Adipocyte (in vitro differentiated cells): Measurements from ENCODE around the gene CCDC34.

Experiments
- DNase-seq: peaks from one replicate; pipeline ENCODE4 v3.0.0-alpha.2; 2015; ENCODE audit warnings: low read depth
- H3K27me3 ChIP-seq: replicated peaks from 2 replicates; pipeline ENCODE4 v1.7.0; 2013; ENCODE audit warnings: mild to moderate bottlenecking, low read length, moderate library complexity; ENCODE audit not compliant: control insufficient read depth, insufficient read depth
- H3K36me3 ChIP-seq: 2 replicates; pipeline ENCODE4 v1.7.0; 2013; ENCODE audit warnings: low read length, mild to moderate bottlenecking, moderate library complexity; ENCODE audit not compliant: control insufficient read depth, insufficient read depth, severe bottlenecking
- H3K4me1 ChIP-seq: 2 replicates; pipeline ENCODE4 v1.7.0; 2013; ENCODE audit warnings: mild to moderate bottlenecking, low read length, moderate library complexity; ENCODE audit not compliant: control insufficient read depth, insufficient read depth
- H3K4me3 ChIP-seq: 2 replicates; pipeline ENCODE4 v1.7.0; 2013; ENCODE audit warnings: mild to moderate bottlenecking, low read length, moderate library complexity
- H3K9ac ChIP-seq: 2 replicates; pipeline ENCODE4 v1.7.0; 2013; ENCODE audit warnings: mild to moderate bottlenecking, low read length, moderate library complexity
- H3K9me3 ChIP-seq: 2 replicates; pipeline ENCODE4 v1.7.0; 2013; ENCODE audit warnings: mild to moderate bottlenecking, low read length, moderate library complexity; ENCODE audit not compliant: control insufficient read depth

Gene CCDC34

GRCh38 chr11:27362749-27363575 is at the start of gene CCDC34:
Gene CCDC34, minus strand, starts transcription at chr11:27363215. Its CDS starts 21 bp downstream, at chr11:27363194.
- H3K9me3 ChIP-seq: no peaks in the 10 kb centered on the region
- H3K27me3 ChIP-seq: no peaks in the 10 kb centered on the region
- peak within 1 kb of the TSS; percentile 82 for H3K9ac ChIP-seq
- peaks cover 5% of the 10 kb centered on the region for H3K36me3 ChIP-seq
- H3K4me3 ChIP-seq: peak within 1 kb of the TSS; percentile 93
- DNase-seq: peak; percentile 98
- H3K4me1 ChIP-seq: peaks cover 15% of the 10 kb centered on the region

GRCh38 chr11:27412192-27412691 is 49.2 kb upstream of the CCDC34 start:
- Histone ChIP-seq H3K4me3 (no peak overlapping the region), H3K36me3 (no peaks in the 10 kb centered on the region), H3K27me3 (no peaks in the 10 kb centered on the region), H3K9ac (no peak overlapping the region), H3K4me1 (peaks cover 25% of the 10 kb centered on the region), H3K9me3 (no peaks in the 10 kb centered on the region)
- DNase-seq: no peak

GRCh38 chr11:27411328-27411727 is 48.3 kb upstream of the CCDC34 start:
- Histone ChIP-seq H3K27me3 (no peaks in the 10 kb centered on the region), H3K9me3 (no peaks in the 10 kb centered on the region), H3K36me3 (no peaks in the 10 kb centered on the region), H3K9ac (no peak overlapping the region), H3K4me1 (peaks cover 30% of the 10 kb centered on the region), H3K4me3 (no peak overlapping the region)
- DNase-seq: no peak

- Histone ChIP-seq H3K4me1 (peaks cover 34% of the 10 kb centered on the region), H3K36me3 (no peaks in the 10 kb centered on the region)
Observed at GRCh38 chr11:27410272-27410671, 47.3 kb upstream of the CCDC34 start.

DNA sequence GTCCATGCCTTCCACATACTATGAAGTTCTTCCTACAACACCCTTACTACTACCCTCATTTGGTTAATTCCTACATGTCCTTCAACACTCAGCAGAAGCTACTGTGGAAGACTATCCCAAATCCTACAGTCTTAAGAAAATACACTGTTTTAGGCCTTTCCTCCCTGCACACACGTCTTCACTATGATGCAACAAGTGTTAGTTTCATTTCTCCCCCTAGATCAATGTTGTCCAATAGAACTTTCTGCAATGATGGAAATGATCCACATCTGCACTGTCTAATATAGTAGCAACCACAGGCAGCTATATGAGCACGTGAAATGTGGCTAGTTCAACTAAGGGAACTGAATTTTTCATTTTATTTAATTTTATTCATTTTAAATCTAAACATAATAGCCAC is 46.7 kb upstream of the CCDC34 start:
- Histone ChIP-seq H3K4me1 (peaks cover 39% of the 10 kb centered on the region), H3K9me3 (no peaks in the 10 kb centered on the region), H3K4me3 (no peak overlapping the region), H3K27me3 (no peaks in the 10 kb centered on the region), H3K9ac (no peak overlapping the region), H3K36me3 (no peaks in the 10 kb centered on the region)
- DNase-seq: no peak

More at GRCh38 chr11:27410272-27410671, 47.3 kb upstream of the CCDC34 start:
- Histone ChIP-seq H3K9me3 (no peaks in the 10 kb centered on the region), H3K4me3 (no peak overlapping the region), H3K9ac (no peak overlapping the region), H3K27me3 (no peaks in the 10 kb centered on the region)
- peak; percentile 44 for DNase-seq

DNA sequence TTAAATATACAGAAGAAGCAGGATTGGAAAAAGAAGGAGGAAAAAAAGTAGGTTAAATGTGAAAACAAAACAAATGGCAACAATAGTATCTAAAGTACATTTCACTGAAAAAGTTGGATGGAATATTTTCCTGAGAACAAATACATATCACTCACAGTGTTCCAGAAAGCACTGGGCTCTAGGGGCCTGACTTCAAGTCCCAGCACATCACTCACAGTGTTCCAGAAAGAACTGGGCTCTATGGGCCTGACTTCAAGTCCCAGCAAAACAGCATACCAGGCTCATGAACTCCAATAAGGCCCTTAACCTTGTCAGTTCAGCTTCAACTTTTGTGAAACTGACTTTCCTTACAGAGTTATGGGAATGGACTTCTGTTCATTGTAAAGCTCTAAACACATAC is 46.0 kb upstream of the CCDC34 start:
- H3K4me3 ChIP-seq: no peak overlapping the region
- H3K36me3 ChIP-seq: no peaks in the 10 kb centered on the region
- H3K9ac ChIP-seq: no peak overlapping the region
- DNase-seq: no peak
- H3K9me3 ChIP-seq: no peaks in the 10 kb centered on the region
- H3K4me1 ChIP-seq: peaks cover 41% of the 10 kb centered on the region
- no peaks in the 10 kb centered on the region for H3K27me3 ChIP-seq

DNA sequence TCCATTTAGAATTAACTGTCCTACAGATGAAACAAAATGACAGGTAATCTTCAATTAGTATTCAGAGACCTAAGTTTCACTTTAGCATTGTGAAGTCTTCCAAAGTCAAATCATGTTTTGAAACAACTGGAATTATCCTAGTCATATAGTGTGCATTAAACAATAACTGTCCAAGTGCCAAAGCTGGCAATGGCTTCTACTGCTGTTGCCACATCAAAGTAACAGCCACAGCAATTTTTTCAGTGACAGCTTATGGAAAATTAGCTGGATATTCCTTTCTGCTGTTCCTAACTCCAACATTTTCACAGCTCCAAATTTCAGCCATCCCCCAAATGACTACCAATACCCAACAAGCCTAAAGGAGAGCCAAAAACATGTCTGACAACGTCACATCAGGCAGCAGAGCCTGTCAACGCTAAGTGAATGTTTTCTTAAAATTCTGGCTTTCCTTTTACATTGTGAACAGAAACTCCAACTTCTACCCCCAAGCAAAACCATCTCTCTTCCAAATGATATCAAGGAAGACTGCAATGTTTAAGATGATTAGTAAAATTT is 45.3 kb upstream of the CCDC34 start:
- Histone ChIP-seq H3K4me1 (peaks cover 41% of the 10 kb centered on the region), H3K9ac (peak overlapping the region; percentile 4), H3K9me3 (no peaks in the 10 kb centered on the region), H3K27me3 (no peaks in the 10 kb centered on the region), H3K36me3 (no peaks in the 10 kb centered on the region), H3K4me3 (no peak overlapping the region)
- DNase-seq: no peak

- DNase-seq: no peak
- no peaks in the 10 kb centered on the region for H3K36me3 ChIP-seq
- no peaks in the 10 kb centered on the region for H3K27me3 ChIP-seq
- H3K4me3 ChIP-seq: no peak overlapping the region
- H3K9me3 ChIP-seq: no peaks in the 10 kb centered on the region
- H3K9ac ChIP-seq: no peak overlapping the region
- peaks cover 41% of the 10 kb centered on the region for H3K4me1 ChIP-seq
Observed at GRCh38 chr11:27406498-27407354, 43.7 kb upstream of the CCDC34 start.

DNA sequence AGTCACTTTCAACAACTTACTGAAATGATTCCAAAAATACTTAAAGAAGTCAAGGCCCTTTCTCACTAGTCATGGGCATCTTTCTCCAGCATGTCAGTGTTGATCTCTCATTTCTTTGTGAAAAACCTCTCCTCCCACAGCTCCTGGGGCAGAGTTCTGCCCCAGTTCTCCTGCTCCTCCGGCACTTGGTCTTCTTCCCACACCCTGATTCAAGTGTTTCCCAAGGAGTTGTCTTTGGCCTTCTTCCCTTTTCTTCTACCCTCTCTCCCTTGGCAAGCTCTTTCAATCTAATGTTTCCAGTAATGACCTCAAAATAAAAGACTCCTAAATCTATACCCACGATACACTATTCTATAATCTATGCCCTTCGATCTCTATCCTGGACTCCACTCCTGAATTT is 42.1 kb upstream of the CCDC34 start:
- Histone ChIP-seq H3K9me3 (no peaks in the 10 kb centered on the region), H3K36me3 (no peaks in the 10 kb centered on the region), H3K27me3 (no peaks in the 10 kb centered on the region), H3K9ac (no peak overlapping the region), H3K4me3 (no peak overlapping the region), H3K4me1 (peaks cover 41% of the 10 kb centered on the region)
- DNase-seq: no peak

DNA sequence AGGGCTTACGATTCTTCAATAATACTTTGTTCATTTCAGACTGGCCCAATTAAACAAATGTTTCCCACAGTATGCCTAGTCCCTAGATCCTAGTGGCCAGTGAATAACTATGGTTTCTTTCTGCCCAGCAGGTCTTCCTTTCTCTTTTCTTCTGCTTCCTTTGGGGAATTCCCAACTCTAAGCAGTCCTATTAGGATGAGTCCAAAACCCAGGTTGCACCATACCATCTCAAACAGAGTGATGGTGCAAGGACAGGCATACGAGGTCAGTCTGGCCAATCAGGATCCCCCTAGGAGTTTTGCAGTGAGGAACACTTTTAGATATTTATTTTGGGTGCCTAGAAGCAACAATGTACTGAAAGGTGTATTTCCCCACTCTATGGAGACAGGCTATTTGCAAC is 41.4 kb upstream of the CCDC34 start:
- DNase-seq: no peak
- Histone ChIP-seq H3K9me3 (no peaks in the 10 kb centered on the region), H3K36me3 (no peaks in the 10 kb centered on the region), H3K27me3 (no peaks in the 10 kb centered on the region), H3K9ac (no peak overlapping the region), H3K4me1 (peaks cover 34% of the 10 kb centered on the region), H3K4me3 (no peak overlapping the region)

DNA sequence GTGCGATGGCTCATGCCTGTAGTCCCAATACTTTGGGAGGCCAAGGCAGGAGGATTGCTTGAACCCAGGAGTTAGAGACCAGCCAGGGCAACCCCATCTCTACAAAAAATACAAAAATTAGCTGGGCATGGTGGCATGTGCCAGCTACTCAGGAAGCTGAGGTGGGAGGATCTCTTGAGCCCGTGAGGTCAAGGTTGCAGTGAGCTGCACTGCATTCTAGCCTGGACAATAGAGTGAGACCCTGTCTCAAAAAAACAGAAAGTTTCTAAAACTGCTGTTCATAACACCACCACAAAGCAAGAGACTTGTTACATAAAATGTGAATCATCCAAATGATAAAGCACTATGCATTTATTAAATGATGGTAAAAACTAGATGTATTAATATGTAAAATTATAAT is 40.2 kb upstream of the CCDC34 start:
- H3K9ac ChIP-seq: no peak overlapping the region

More for the DNA sequence above, 40.2 kb upstream of the CCDC34 start:
- no peak for DNase-seq
- Histone ChIP-seq H3K36me3 (no peaks in the 10 kb centered on the region), H3K4me1 (peaks cover 23% of the 10 kb centered on the region), H3K27me3 (no peaks in the 10 kb centered on the region), H3K4me3 (no peak overlapping the region), H3K9me3 (no peaks in the 10 kb centered on the region)
